Mesenchymal stem cell (in vitro differentiated cells and primary cell): ENCODE results near the gene GADD45A.

Experiments used
- DNase-seq: peaks from one replicate; pipeline ENCODE4 v3.0.0-alpha.2; 2013
- H2AFZ ChIP-seq: one replicate; pipeline ENCODE4 v1.6.1; 2013; ENCODE audit warnings: low read depth, mild to moderate bottlenecking, control low read depth, inconsistent platforms, low read length, moderate library complexity
- H2AK5ac ChIP-seq: 2 replicates; pipeline ENCODE4 v1.6.1; 2013; ENCODE audit warnings: low read length, moderate library complexity, mild to moderate bottlenecking, inconsistent platforms; ENCODE audit not compliant: severe bottlenecking
- H2BK120ac ChIP-seq: one replicate; pipeline ENCODE4 v1.6.1; 2013; ENCODE audit warnings: low read depth, mild to moderate bottlenecking, inconsistent platforms, low read length, moderate library complexity
- H2BK12ac ChIP-seq, 2 experiments: one replicate each; pipeline ENCODE4 v1.6.1; 2013; ENCODE audit warnings: inconsistent platforms in 2 of 2, low read length in 2 of 2, mild to moderate bottlenecking in 2 of 2, moderate library complexity in 2 of 2, control low read depth in 1 of 2
- H2BK15ac ChIP-seq: one replicate; pipeline ENCODE4 v1.6.1; 2013; ENCODE audit warnings: mild to moderate bottlenecking, low read depth, inconsistent platforms; ENCODE audit not compliant: poor library complexity, severe bottlenecking
- H2BK5ac ChIP-seq: 2 replicates; pipeline ENCODE4 v1.6.1; 2013; ENCODE audit warnings: low read depth, mild to moderate bottlenecking, low read length, control low read depth, inconsistent platforms; ENCODE audit not compliant: poor library complexity, severe bottlenecking
- H3K14ac ChIP-seq, 2 experiments: one replicate each; pipeline ENCODE4 v1.6.1; 2013; ENCODE audit warnings: inconsistent platforms in 2 of 2, low read length in 2 of 2, control low read depth in 1 of 2, mild to moderate bottlenecking in 1 of 2, moderate library complexity in 1 of 2
- H3K18ac ChIP-seq, 2 experiments: one replicate each; pipeline ENCODE4 v1.6.1; 2013; ENCODE audit warnings: inconsistent platforms in 2 of 2, low read length in 2 of 2, control low read depth in 1 of 2, low read depth in 1 of 2, mild to moderate bottlenecking in 1 of 2
- H3K23ac ChIP-seq, 2 experiments: one replicate each; pipeline ENCODE4 v1.6.1; 2013; ENCODE audit warnings: inconsistent platforms in 2 of 2, low read length in 2 of 2, mild to moderate bottlenecking in 2 of 2, moderate library complexity in 2 of 2, control low read depth in 1 of 2
- H3K27ac ChIP-seq: 2 replicates; pipeline ENCODE4 v1.5.1; 2013; ENCODE audit warnings: mild to moderate bottlenecking, moderate library complexity, low read length, control low read depth, inconsistent platforms; ENCODE audit not compliant: poor library complexity, severe bottlenecking
- H3K27me3 ChIP-seq, 2 experiments: 2 replicates each; pipeline versions ENCODE4 v1.6.1 to v1.7.0; 2013; ENCODE audit warnings: low read length in 2 of 2, mild to moderate bottlenecking in 2 of 2, moderate library complexity in 2 of 2, control low read depth in 1 of 2, inconsistent platforms in 1 of 2; ENCODE audit not compliant: control insufficient read depth in 1 of 2, insufficient read depth in 1 of 2
- H3K36me3 ChIP-seq, 2 experiments: 2 replicates each; pipeline versions ENCODE4 v1.6.1 to v1.7.0; 2013; ENCODE audit warnings: low read length in 2 of 2, control low read depth in 1 of 2, inconsistent platforms in 1 of 2, low read depth in 1 of 2, mild to moderate bottlenecking in 1 of 2; ENCODE audit not compliant: insufficient read depth in 2 of 2, control insufficient read depth in 1 of 2
- H3K4ac ChIP-seq, 2 experiments: one replicate each; pipeline ENCODE4 v1.6.1; 2013; ENCODE audit warnings: inconsistent platforms in 2 of 2, low read length in 2 of 2, mild to moderate bottlenecking in 2 of 2, moderate library complexity in 2 of 2, control low read depth in 1 of 2, low read depth in 1 of 2
- H3K4me1 ChIP-seq: 2 replicates; pipeline ENCODE4 v1.6.1; 2013; ENCODE audit warnings: low read depth, low read length, control low read depth; ENCODE audit not compliant: control insufficient read depth, insufficient read depth
- H3K4me2 ChIP-seq: 2 replicates; pipeline ENCODE4 v1.6.1; 2013; ENCODE audit warnings: low read length, mild to moderate bottlenecking, inconsistent platforms; ENCODE audit not compliant: poor library complexity, severe bottlenecking
- H3K4me3 ChIP-seq, 2 experiments: 2 replicates each; pipeline versions ENCODE4 v1.5.1 to v1.7.0; 2013; ENCODE audit warnings: low read length in 2 of 2, mild to moderate bottlenecking in 2 of 2, control low read depth in 1 of 2, low read depth in 1 of 2; ENCODE audit not compliant: insufficient read depth in 1 of 2
- H3K79me1 ChIP-seq: replicated peaks from 2 replicates; pipeline ENCODE4 v1.6.1; 2013; ENCODE audit warnings: mild to moderate bottlenecking, control low read depth, low read length, inconsistent platforms; ENCODE audit not compliant: poor library complexity, severe bottlenecking
- H3K9ac ChIP-seq: 2 replicates; pipeline ENCODE4 v1.7.0; 2013; ENCODE audit warnings: mild to moderate bottlenecking, low read length, moderate library complexity
- H3K9me3 ChIP-seq: 2 replicates; pipeline ENCODE4 v1.7.0; 2013; ENCODE audit warnings: mild to moderate bottlenecking, low read length; ENCODE audit not compliant: control insufficient read depth
- H4K8ac ChIP-seq: one replicate; pipeline ENCODE4 v1.6.1; 2013; ENCODE audit warnings: inconsistent platforms, mild to moderate bottlenecking, low read length, moderate library complexity
- H4K91ac ChIP-seq: one replicate; pipeline ENCODE4 v1.6.1; 2013; ENCODE audit warnings: mild to moderate bottlenecking, low read length, inconsistent platforms
- WGBS: methylation state at CpG from one replicate; pipeline ENCODE4 v1.1.7; 2013; ENCODE audit warnings: mixed read lengths; 5-methylcytosine and 5-hydroxymethylcytosine counted together

GADD45A gene

DNA sequence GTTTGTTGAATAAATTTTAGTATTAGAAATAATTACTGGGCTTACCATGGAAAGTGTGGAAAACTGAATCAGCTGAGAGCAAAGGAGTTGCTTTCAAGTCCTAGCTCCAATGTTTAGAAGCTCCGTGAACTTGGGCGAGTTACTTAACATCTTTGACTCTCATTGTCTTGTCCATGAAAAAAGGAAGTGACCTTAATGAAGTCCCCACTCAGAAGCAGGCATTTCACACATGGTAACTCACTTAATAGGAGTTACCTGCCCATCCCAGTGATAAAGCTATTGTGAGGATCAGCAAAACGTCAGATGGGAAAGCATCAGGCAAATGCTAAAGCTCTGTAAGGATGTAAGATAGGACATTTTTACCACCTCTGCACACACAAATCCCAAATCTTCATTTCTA is 34.0 kb upstream of the GADD45A start:
- Histone ChIP-seq H3K79me1 (no peaks in the 10 kb centered on the region), H3K23ac (no peak overlapping the region), H4K8ac (no peak overlapping the region), H3K4me3 (no peak overlapping the region), H3K18ac (no peak overlapping the region), H3K36me3 (peaks cover 0 to 3% of the 10 kb centered on the region in 2 experiments), H2BK15ac (no peak overlapping the region), H2BK120ac (no peak overlapping the region), H2BK12ac (no peak overlapping the region), H3K14ac (no peak overlapping the region), H2AFZ (no peak overlapping the region), H3K27ac (no peak overlapping the region), H3K9ac (no peak overlapping the region), H2AK5ac (no peak overlapping the region), H3K4ac (no peak overlapping the region), H3K9me3 (no peaks in the 10 kb centered on the region), H3K27me3 (no peaks in the 10 kb centered on the region), H3K4me1 (peaks cover 6% of the 10 kb centered on the region), H2BK5ac (no peak overlapping the region), H4K91ac (no peak overlapping the region), H3K4me2 (no peak overlapping the region)
- WGBS, result 68% methylated on average over 3 of the region's 3 CpGs
- DNase-seq, result no peak

DNA sequence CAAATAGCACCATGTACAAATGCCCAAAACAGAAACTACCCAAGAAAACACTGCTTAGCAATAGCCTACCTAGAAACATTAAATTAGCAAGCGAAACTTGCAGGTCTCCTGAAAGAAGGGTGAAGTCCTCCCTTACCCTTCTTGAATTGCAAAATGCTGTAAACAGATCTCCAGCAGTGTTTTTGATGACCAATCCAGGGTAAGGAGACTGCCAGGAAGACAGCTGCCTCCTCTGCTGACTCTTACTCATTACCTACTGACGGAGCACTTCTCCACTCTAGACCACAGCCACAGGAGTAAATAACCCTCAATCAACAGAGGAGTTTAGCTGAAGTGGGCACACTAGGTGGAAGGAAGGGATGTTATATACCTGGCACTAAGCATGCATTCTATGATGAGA is 32.2 kb upstream of the GADD45A start:
- Histone ChIP-seq H2BK120ac (no peak overlapping the region), H2BK15ac (no peak overlapping the region), H3K9ac (peak overlapping the region; percentile 79), H3K27me3 (no peaks in the 10 kb centered on the region), H3K14ac (no peak overlapping the region), H3K36me3 (peaks cover 0 to 3% of the 10 kb centered on the region in 2 experiments), H3K4me1 (no peaks in the 10 kb centered on the region), H3K9me3 (no peaks in the 10 kb centered on the region), H3K79me1 (no peaks in the 10 kb centered on the region), H3K4me2 (no peak overlapping the region), H2BK5ac (no peak overlapping the region), H4K91ac (no peak overlapping the region), H3K23ac (no peak overlapping the region), H3K27ac (no peak overlapping the region), H3K4ac (no peak overlapping the region), H2BK12ac (no peak overlapping the region), H3K4me3 (no peak overlapping the region), H2AK5ac (no peak overlapping the region), H2AFZ (no peak overlapping the region), H3K18ac (no peak overlapping the region), H4K8ac (no peak overlapping the region)
- DNase-seq, result peak; percentile 80
- 55% methylated on average over 2 of the region's 2 CpGs for WGBS

DNA sequence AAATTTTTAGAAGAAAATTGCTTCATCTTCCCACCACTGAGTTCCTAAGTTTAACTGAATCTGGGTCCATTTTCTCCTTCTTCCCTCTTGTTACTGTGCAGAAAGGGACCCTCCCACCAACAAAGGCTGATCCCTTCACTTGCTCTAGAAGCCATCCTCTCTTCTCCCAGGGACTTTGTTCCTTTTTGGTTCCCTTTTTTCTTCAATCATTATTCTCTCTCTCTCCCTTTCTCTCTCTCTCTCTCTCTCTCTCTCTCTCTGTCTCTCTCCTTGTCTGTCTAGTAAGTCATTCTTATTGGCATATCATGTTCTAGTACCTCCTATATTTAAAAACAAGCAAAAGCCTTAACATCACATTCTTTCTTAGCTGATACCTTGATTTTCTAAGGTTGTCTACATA is 31.7 kb upstream of the GADD45A start:
- Histone ChIP-seq H2BK120ac (no peak overlapping the region), H3K14ac (no peak overlapping the region)

DNA sequence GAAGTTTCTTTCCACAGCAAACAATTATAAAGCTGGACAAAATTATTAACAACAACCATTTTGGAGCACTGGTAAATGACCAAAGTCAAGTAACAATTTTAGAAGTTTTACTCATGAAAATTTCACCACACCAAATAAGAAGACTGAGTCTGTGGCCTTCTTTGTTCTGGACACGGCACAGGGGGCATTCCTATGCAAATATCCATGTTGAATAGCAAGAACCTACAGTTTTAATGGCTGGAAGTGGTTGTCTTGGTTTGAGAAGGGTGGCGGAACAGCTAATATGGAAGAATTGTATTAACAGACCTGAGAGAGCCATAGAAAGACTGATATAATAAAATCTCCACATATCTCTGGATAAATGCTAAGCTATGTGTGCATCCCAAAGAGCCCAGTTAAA is 29.4 kb upstream of the GADD45A start:
- Histone ChIP-seq H3K36me3 (no peaks in the 10 kb centered on the region), H3K27ac (no peak overlapping the region), H2BK12ac (no peak overlapping the region), H3K79me1 (no peaks in the 10 kb centered on the region), H3K9ac (no peak overlapping the region), H2AFZ (no peak overlapping the region), H3K9me3 (no peaks in the 10 kb centered on the region), H3K23ac (no peak overlapping the region), H2BK5ac (no peak overlapping the region), H3K4me3 (no peak overlapping the region), H2BK15ac (no peak overlapping the region), H3K4me1 (no peaks in the 10 kb centered on the region), H2AK5ac (no peak overlapping the region), H3K4me2 (no peak overlapping the region), H3K18ac (no peak overlapping the region), H3K27me3 (peaks cover 0 to under 1% of the 10 kb centered on the region in 2 experiments), H4K8ac (no peak overlapping the region), H4K91ac (no peak overlapping the region), H3K4ac (no peak overlapping the region), H3K14ac (no peak overlapping the region), H2BK120ac (no peak overlapping the region)
- 100% methylated on average over 1 of the region's 2 CpGs for WGBS
- DNase-seq, result no peak

More for the DNA sequence above, 31.7 kb upstream of the GADD45A start:
- H3K18ac ChIP-seq, result no peak overlapping the region
- no peak overlapping the region for H2BK15ac ChIP-seq
- H2BK5ac ChIP-seq, result no peak overlapping the region
- no peak for DNase-seq
- peaks cover 0 to 3% of the 10 kb centered on the region in 2 experiments for H3K36me3 ChIP-seq
- no peak overlapping the region for H2AFZ ChIP-seq
- H3K4me2 ChIP-seq, result no peak overlapping the region
- H3K23ac ChIP-seq, result no peak overlapping the region
- H3K4me3 ChIP-seq, result no peak overlapping the region
- H3K27me3 ChIP-seq, result no peaks in the 10 kb centered on the region
- H3K4ac ChIP-seq, result no peak overlapping the region
- no peak overlapping the region for H2BK12ac ChIP-seq
- no peak overlapping the region for H4K8ac ChIP-seq
- no peaks in the 10 kb centered on the region for H3K9me3 ChIP-seq
- H3K79me1 ChIP-seq, result no peaks in the 10 kb centered on the region
- H4K91ac ChIP-seq, result no peak overlapping the region
- no peak overlapping the region for H2AK5ac ChIP-seq
- H3K27ac ChIP-seq, result no peak overlapping the region
- H3K9ac ChIP-seq, result peak overlapping the region; percentile 79
- H3K4me1 ChIP-seq, result no peaks in the 10 kb centered on the region
